Mesendoderm (in vitro differentiated cells): ENCODE results near the gene PLK4.
"Not testable (repeated sequence)": the region's sequence is repeated elsewhere in the genome, so short reads cannot be mapped to it uniquely, and the experiment has no call there.

ENCODE experiments used
- DNase-seq: peaks from one replicate; pipeline ENCODE4 v3.0.0; 2013
- H2AK5ac ChIP-seq: 2 replicates; pipeline ENCODE4 v1.6.1; 2013; ENCODE audit warnings: low read length, inconsistent platforms
- H2BK120ac ChIP-seq: 2 replicates; pipeline ENCODE4 v1.6.1; 2013; ENCODE audit warnings: low read depth, mild to moderate bottlenecking, low read length, moderate library complexity, mixed read lengths
- H2BK15ac ChIP-seq: replicated peaks from 2 replicates; pipeline ENCODE4 v1.6.1; 2013; ENCODE audit warnings: low read depth, mild to moderate bottlenecking, moderate library complexity
- H2BK5ac ChIP-seq: 2 replicates; pipeline ENCODE4 v1.6.1; 2013; ENCODE audit warnings: low read length, inconsistent platforms
- H3K18ac ChIP-seq: 2 replicates; pipeline ENCODE4 v1.6.1; 2013; ENCODE audit warnings: mild to moderate bottlenecking, low read length, mixed read lengths
- H3K23ac ChIP-seq: one replicate; pipeline ENCODE4 v1.6.1; 2013; ENCODE audit warnings: low read length
- H3K27ac ChIP-seq: 2 replicates; pipeline ENCODE4 v1.5.1; 2013; ENCODE audit warnings: low read depth, mild to moderate bottlenecking, inconsistent platforms, low read length, moderate library complexity
- H3K27me3 ChIP-seq: 2 replicates; pipeline ENCODE4 v1.6.1; 2013; ENCODE audit warnings: low read length, control low read depth, mild to moderate bottlenecking, inconsistent platforms; ENCODE audit not compliant: insufficient read depth, poor library complexity
- H3K36me3 ChIP-seq: 2 replicates; pipeline ENCODE4 v1.6.1; 2013; ENCODE audit warnings: low read length, inconsistent platforms; ENCODE audit not compliant: control insufficient read depth, insufficient read depth
- H3K4ac ChIP-seq: one replicate; pipeline ENCODE4 v1.6.1; 2013; ENCODE audit warnings: low read depth, mild to moderate bottlenecking, low read length, moderate library complexity
- H3K4me1 ChIP-seq: 2 replicates; pipeline ENCODE4 v1.6.1; 2013; ENCODE audit warnings: low read depth, low read length, inconsistent platforms; ENCODE audit not compliant: control insufficient read depth
- H3K4me2 ChIP-seq: 2 replicates; pipeline ENCODE4 v1.6.1; 2013; ENCODE audit warnings: low read length
- H3K4me3 ChIP-seq: 2 replicates; pipeline ENCODE4 v1.5.1; 2013; ENCODE audit warnings: mild to moderate bottlenecking, low read length
- H3K56ac ChIP-seq: one replicate; pipeline ENCODE4 v1.6.1; 2013; ENCODE audit warnings: low read length
- H3K79me1 ChIP-seq: 2 replicates; pipeline ENCODE4 v1.6.1; 2013; ENCODE audit warnings: low read length, inconsistent platforms
- H3K79me2 ChIP-seq: 2 replicates; pipeline ENCODE4 v1.6.1; 2013; ENCODE audit warnings: mild to moderate bottlenecking, low read length; ENCODE audit not compliant: control insufficient read depth, insufficient read depth
- H3K9ac ChIP-seq: 2 replicates; pipeline ENCODE4 v1.6.1; 2013; ENCODE audit warnings: low read length, inconsistent platforms
- H4K5ac ChIP-seq: one replicate; pipeline ENCODE4 v1.6.1; 2013; ENCODE audit warnings: low read length
- H4K8ac ChIP-seq: one replicate; pipeline ENCODE4 v1.6.1; 2013; ENCODE audit warnings: low read depth, mild to moderate bottlenecking, control low read depth, low read length, moderate library complexity
- WGBS: extraction: QIAGEN DNeasy Blood & Tissue Kit; methylation state at CpG from one replicate; pipeline ENCODE4 v1.1.7; 2013; ENCODE audit warnings: low lambda C conversion rate, missing lambda C conversion rate; ENCODE audit not compliant: insufficient coverage; ENCODE audit errors: extremely low coverage; 5-methylcytosine and 5-hydroxymethylcytosine counted together

The PLK4 gene

DNA sequence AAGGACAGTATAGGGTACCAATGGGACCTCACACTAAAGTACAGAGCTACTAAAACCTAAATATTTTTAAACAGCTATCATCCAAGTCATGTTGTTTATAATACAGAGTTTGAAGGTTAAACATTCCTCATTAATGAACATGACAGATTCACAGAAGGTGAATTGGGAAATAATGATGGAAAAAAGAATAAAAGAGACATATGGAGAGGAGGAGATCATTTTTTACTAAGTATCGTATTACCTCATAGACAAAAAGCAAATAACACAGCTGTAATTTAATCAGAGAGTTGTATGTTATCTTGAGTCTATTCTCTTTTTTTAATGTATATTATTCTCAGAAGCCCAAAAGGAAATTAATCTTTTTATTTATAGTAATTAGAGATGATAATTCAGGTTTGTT lies 7.9 kb downstream of the PLK4 start:
- WGBS, result no CpG with 5 or more reads among the region's 1 CpG

GRCh38 chr4:127889903-127890302 lies 9.2 kb downstream of the PLK4 start:
- no peak for DNase-seq
- H2BK120ac ChIP-seq, result no peak overlapping the region
- H3K18ac ChIP-seq, result no peak overlapping the region
- no peak overlapping the region for H2BK15ac ChIP-seq
- H3K23ac ChIP-seq, result no peak overlapping the region
- peaks cover 6% of the 10 kb centered on the region for H3K36me3 ChIP-seq
- no peaks in the 10 kb centered on the region for H3K27me3 ChIP-seq
- H3K4me2 ChIP-seq, result no peak overlapping the region
- peaks cover 2% of the 10 kb centered on the region for H3K79me2 ChIP-seq
- peaks cover 2% of the 10 kb centered on the region for H3K79me1 ChIP-seq
- no peak overlapping the region for H2AK5ac ChIP-seq
- WGBS, result no CpG with 5 or more reads among the region's 3 CpGs
- no peak overlapping the region for H3K56ac ChIP-seq
- no peak overlapping the region for H3K27ac ChIP-seq
- no peak overlapping the region for H3K9ac ChIP-seq
- H4K5ac ChIP-seq, result no peak overlapping the region
- H3K4me3 ChIP-seq, result no peak overlapping the region
- no peaks in the 10 kb centered on the region for H3K4me1 ChIP-seq
- no peak overlapping the region for H4K8ac ChIP-seq
- no peak overlapping the region for H2BK5ac ChIP-seq
- H3K4ac ChIP-seq, result no peak overlapping the region

More for the DNA sequence above, 7.9 kb downstream of the PLK4 start:
- no peaks in the 10 kb centered on the region for H3K27me3 ChIP-seq
- H3K23ac ChIP-seq, result no peak overlapping the region
- H3K9ac ChIP-seq, result no peak overlapping the region
- H3K4me2 ChIP-seq, result no peak overlapping the region
- DNase-seq, result no peak
- no peak overlapping the region for H2BK120ac ChIP-seq
- H3K4me1 ChIP-seq, result no peaks in the 10 kb centered on the region
- no peak overlapping the region for H3K4me3 ChIP-seq
- H3K18ac ChIP-seq, result no peak overlapping the region
- no peak overlapping the region for H3K56ac ChIP-seq
- no peak overlapping the region for H3K4ac ChIP-seq
- H4K8ac ChIP-seq, result no peak overlapping the region
- peaks cover 2% of the 10 kb centered on the region for H3K79me1 ChIP-seq
- H4K5ac ChIP-seq, result no peak overlapping the region
- no peak overlapping the region for H2BK5ac ChIP-seq
- H3K79me2 ChIP-seq, result peaks cover 2% of the 10 kb centered on the region
- H3K36me3 ChIP-seq, result peaks cover 6% of the 10 kb centered on the region
- H2BK15ac ChIP-seq, result no peak overlapping the region
- no peak overlapping the region for H3K27ac ChIP-seq
- H2AK5ac ChIP-seq, result no peak overlapping the region

GRCh38 chr4:127896069-127896468 lies 15.4 kb downstream of the PLK4 start:
- H3K9ac ChIP-seq, result no peak overlapping the region
- DNase-seq, result no peak
- no peaks in the 10 kb centered on the region for H3K79me1 ChIP-seq
- no peak overlapping the region for H3K4me2 ChIP-seq
- no peak overlapping the region for H2BK5ac ChIP-seq
- H3K36me3 ChIP-seq, result no peaks in the 10 kb centered on the region
- no peak overlapping the region for H3K56ac ChIP-seq
- no peaks in the 10 kb centered on the region for H3K4me1 ChIP-seq
- no CpG with 5 or more reads among the region's 1 CpG for WGBS
- H2BK120ac ChIP-seq, result no peak overlapping the region
- no peak overlapping the region for H3K27ac ChIP-seq
- no peak overlapping the region for H4K5ac ChIP-seq
- no peak overlapping the region for H2BK15ac ChIP-seq
- no peaks in the 10 kb centered on the region for H3K27me3 ChIP-seq
- no peak overlapping the region for H3K23ac ChIP-seq
- H4K8ac ChIP-seq, result no peak overlapping the region
- no peaks in the 10 kb centered on the region for H3K79me2 ChIP-seq
- H2AK5ac ChIP-seq, result no peak overlapping the region
- no peak overlapping the region for H3K4ac ChIP-seq
- H3K18ac ChIP-seq, result no peak overlapping the region
- H3K4me3 ChIP-seq, result no peak overlapping the region

DNA sequence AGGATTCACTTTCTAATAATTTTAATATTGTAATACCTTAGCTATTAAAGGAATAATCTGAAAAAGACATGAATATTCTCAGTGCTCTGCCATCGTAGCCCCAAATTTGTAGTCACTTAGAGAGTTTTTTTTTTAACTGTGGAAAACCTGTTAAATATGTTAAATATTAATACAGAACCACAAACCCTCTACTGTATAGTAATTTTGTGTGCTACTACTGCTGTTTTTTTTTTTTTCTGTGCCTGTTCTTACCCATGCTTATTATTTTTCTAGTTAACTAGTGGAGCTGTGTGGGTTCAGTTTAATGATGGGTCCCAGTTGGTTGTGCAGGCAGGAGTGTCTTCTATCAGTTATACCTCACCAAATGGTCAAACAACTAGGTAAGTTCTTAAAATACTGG lies 15.8 kb downstream of the PLK4 start:
- Histone ChIP-seq H3K23ac (no peak overlapping the region), H4K8ac (no peak overlapping the region), H3K36me3 (no peaks in the 10 kb centered on the region), H4K5ac (no peak overlapping the region), H3K79me2 (no peaks in the 10 kb centered on the region), H3K79me1 (no peaks in the 10 kb centered on the region), H3K27me3 (no peaks in the 10 kb centered on the region), H3K4ac (no peak overlapping the region), H3K4me3 (no peak overlapping the region), H3K4me2 (no peak overlapping the region), H2BK120ac (no peak overlapping the region), H3K27ac (no peak overlapping the region), H2AK5ac (no peak overlapping the region), H3K4me1 (no peaks in the 10 kb centered on the region), H3K9ac (no peak overlapping the region), H3K18ac (no peak overlapping the region), H2BK5ac (no peak overlapping the region), H3K56ac (no peak overlapping the region), H2BK15ac (no peak overlapping the region)
- no CpG with 5 or more reads among the region's 1 CpG for WGBS
- no peak for DNase-seq

DNA sequence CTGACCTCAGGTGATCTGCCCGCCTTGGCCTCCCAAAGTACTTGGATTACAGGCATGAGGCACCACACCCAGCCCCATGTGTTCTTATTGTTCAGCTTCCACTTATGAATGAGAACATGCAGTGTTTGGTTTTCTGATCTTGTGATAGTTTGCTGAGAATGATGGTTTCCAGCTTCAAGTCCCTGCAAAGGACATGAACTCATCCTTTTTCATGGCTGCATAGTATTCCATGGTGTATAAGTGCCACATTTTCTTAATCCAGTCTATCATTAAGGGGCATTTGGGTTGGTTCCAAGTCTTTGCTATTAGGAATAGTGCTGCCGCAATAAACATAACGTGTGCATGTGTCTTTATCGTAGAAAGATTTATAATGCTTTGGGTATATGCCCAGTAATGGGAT lies 19.0 kb downstream of the PLK4 start:
- H2BK5ac ChIP-seq, H3K4me3 ChIP-seq, H3K79me1 ChIP-seq: not testable (repeated sequence)

DNA sequence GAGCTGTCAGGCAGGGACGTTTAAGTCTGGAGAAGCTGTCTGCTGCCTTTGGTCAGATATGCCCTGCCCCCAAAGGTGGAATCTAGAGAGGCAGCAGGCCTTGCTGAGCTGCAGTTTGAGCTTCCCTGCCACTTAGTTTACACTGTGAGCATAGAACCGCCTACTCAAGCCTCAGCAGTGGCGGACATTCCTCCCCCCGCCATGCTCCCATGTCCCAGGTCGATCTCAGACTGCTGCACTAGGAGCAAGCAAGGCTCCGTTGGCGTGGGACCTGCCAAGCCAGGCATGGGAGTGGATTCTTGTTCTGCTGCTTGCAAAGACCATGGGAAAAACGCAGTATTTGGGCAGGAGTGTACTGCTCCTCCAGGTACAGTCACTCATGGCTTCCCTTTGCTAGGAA lies 24.3 kb downstream of the PLK4 start:
- Histone ChIP-seq H3K4ac (no peak overlapping the region), H3K79me1 (no peaks in the 10 kb centered on the region), H3K36me3 (no peaks in the 10 kb centered on the region), H2BK120ac (no peak overlapping the region), H3K79me2 (no peaks in the 10 kb centered on the region), H3K9ac (no peak overlapping the region), H3K4me3 (no peak overlapping the region), H2BK15ac (no peak overlapping the region), H3K23ac (no peak overlapping the region), H3K4me1 (no peaks in the 10 kb centered on the region), H3K27me3 (no peaks in the 10 kb centered on the region), H4K8ac (no peak overlapping the region), H3K27ac (no peak overlapping the region), H3K56ac (no peak overlapping the region), H3K4me2 (no peak overlapping the region), H4K5ac (no peak overlapping the region), H2AK5ac (no peak overlapping the region), H2BK5ac (no peak overlapping the region), H3K18ac (no peak overlapping the region)
- no CpG with 5 or more reads among the region's 8 CpGs for WGBS
- no peak for DNase-seq

More for the DNA sequence above, 19.0 kb downstream of the PLK4 start:
- not testable (repeated sequence) for H2BK15ac ChIP-seq, H3K56ac ChIP-seq, DNase-seq, H3K18ac ChIP-seq, H3K9ac ChIP-seq, H3K23ac ChIP-seq, H3K79me2 ChIP-seq, H4K5ac ChIP-seq, H4K8ac ChIP-seq, H3K36me3 ChIP-seq, H2AK5ac ChIP-seq, H3K4ac ChIP-seq, H2BK120ac ChIP-seq, H3K27ac ChIP-seq, H3K4me2 ChIP-seq, H3K27me3 ChIP-seq, H3K4me1 ChIP-seq
- no CpG with 5 or more reads among the region's 4 CpGs for WGBS
